OCI-LY7 (cell line): Measurements from ENCODE around the gene ANO1.

Source experiments
- EZH2phosphoT487 ChIP-seq: fragments of 200-600 bp; sonication (generic); IDR thresholded peaks from 2 replicates; pipeline ENCODE4 v1.6.1; 2018; ENCODE audit warnings: low read depth, borderline replicate concordance, mild to moderate bottlenecking, mixed run types, antibody characterized with exemption, low read length, moderate library complexity, mixed read lengths
- TF ChIP-seq, protein P1 (sequence below): fragments of 200-600 bp; sonication (generic); conservative IDR thresholded peaks from 2 replicates; pipeline ENCODE4 v1.5.1; 2014; ENCODE audit warnings: mild to moderate bottlenecking, antibody characterized with exemption, low read length, moderate library complexity, mixed read lengths

DNA sequence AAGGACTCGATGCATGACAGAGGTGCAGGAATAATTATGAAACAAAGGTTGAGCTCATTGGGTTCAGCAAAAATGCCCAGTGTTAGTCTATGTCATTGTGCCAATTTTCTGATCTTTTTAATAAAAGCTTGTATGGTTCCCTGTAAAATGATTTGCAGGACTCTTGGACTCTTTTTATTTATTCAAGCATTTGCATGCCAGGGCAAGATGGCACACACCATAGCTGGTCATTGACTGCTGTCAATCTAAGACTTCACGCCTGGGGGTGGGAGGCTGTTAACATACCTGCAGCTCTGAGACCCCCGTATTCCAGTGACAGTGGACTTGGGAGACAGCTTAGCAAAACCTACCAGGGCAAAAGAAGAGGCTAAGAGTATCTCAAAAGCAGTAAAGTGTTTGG is 32.0 kb upstream of the ANO1 start:
- TF ChIP-seq, protein P1, sequence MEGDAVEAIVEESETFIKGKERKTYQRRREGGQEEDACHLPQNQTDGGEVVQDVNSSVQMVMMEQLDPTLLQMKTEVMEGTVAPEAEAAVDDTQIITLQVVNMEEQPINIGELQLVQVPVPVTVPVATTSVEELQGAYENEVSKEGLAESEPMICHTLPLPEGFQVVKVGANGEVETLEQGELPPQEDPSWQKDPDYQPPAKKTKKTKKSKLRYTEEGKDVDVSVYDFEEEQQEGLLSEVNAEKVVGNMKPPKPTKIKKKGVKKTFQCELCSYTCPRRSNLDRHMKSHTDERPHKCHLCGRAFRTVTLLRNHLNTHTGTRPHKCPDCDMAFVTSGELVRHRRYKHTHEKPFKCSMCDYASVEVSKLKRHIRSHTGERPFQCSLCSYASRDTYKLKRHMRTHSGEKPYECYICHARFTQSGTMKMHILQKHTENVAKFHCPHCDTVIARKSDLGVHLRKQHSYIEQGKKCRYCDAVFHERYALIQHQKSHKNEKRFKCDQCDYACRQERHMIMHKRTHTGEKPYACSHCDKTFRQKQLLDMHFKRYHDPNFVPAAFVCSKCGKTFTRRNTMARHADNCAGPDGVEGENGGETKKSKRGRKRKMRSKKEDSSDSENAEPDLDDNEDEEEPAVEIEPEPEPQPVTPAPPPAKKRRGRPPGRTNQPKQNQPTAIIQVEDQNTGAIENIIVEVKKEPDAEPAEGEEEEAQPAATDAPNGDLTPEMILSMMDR, result no peak
- no peak for TF ChIP-seq EZH2phosphoT487
